ENCODE measurements around the gene SERPINA12. TPM values are rescaled to one million over a fixed set of nuclear protein-coding genes. Genes with fewer than 3 reads are reported as not detected.

Gene SERPINA12
- total RNA-seq, 2 donors from 2014 or later, result not detected

GRCh38 chr14:94462763-94463572 is 46.3 kb downstream of the SERPINA12 start:
- peaks cover 17 to 18% of the 10 kb centered on the region in 2 donors for H3K9me3 Mint-ChIP-seq
- H3K27ac Mint-ChIP-seq, result no peak overlapping the region
- peaks cover 7 to 11% of the 10 kb centered on the region in 2 donors for H3K36me3 Mint-ChIP-seq
- no peak for ATAC-seq
- no peak for DNase-seq (ENCODE audit: low spot score in 2 of 2)

GRCh38 chr14:94462219-94462551 is 47.1 kb downstream of the SERPINA12 start:
- peaks cover 12 to 18% of the 10 kb centered on the region in 2 donors for H3K9me3 Mint-ChIP-seq
- DNase-seq (ENCODE audit: low spot score in 2 of 2), result no peak
- peaks cover 7 to 11% of the 10 kb centered on the region in 2 donors for H3K36me3 Mint-ChIP-seq
- no peak overlapping the region for H3K27ac Mint-ChIP-seq
- ATAC-seq, result no peak

DNA sequence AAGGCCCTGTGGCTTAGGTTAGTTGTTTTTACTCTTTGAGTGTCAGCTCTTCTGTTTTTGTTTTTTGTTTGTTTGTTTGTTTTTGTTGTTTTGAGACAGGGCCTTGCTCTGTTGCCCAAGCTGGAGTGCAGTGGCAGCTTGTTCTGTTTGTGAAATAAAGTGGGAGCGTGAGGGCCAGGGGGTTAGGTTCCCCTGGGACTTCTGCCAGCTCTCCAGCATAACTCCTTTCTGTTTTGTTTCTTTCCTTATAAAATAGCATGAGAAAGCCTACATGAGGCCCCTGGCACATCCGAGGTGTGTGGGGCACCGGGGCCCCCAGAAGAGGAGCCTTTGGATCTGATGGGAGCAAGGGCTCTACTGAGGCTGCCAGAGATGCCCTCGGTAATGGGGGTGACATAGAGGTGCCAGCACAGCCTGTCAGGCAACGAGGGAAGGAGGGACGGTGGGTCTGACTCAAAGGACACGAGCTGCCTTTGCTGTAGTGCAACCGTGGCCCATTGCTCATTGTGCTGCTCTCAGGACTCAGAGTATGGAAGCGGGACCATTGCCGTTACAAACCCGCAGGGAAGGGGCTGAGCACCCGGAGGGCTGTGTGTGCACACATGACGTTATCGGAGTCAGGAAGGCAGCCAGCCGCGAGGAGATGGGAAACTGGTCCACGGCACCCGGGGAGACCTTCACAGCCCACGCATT is 47.6 kb downstream of the SERPINA12 start:
- Mint-ChIP-seq H3K36me3 (peaks cover 7 to 11% of the 10 kb centered on the region in 2 donors), H3K27ac (peak overlapping the region in 1 of 2 donors; percentile 79), H3K9me3 (peaks cover 12 to 18% of the 10 kb centered on the region in 2 donors)
- no peak for ATAC-seq
- DNase-seq (ENCODE audit: low spot score in 2 of 2), result no peak

GRCh38 chr14:94460631-94461416 is 48.4 kb downstream of the SERPINA12 start:
- H3K9me3 Mint-ChIP-seq, result peaks cover 6 to 10% of the 10 kb centered on the region in 2 donors
- peak in 1 of 2 donors; percentile 56 for ATAC-seq
- no peak overlapping the region for H3K27ac Mint-ChIP-seq
- no peak for DNase-seq (ENCODE audit: low spot score in 2 of 2)
- H3K36me3 Mint-ChIP-seq, result peaks cover 2 to 4% of the 10 kb centered on the region in 2 donors

- peaks cover 8 to 9% of the 10 kb centered on the region in 2 donors for H3K9me3 Mint-ChIP-seq
- DNase-seq (ENCODE audit: low spot score in 2 of 2), result no peak
- ATAC-seq, result no peak
- no peak overlapping the region for H3K27ac Mint-ChIP-seq
- peaks cover 0 to 6% of the 10 kb centered on the region in 2 donors for H3K36me3 Mint-ChIP-seq
Measured at GRCh38 chr14:94458558-94459205, 50.6 kb downstream of the SERPINA12 start.

GRCh38 chr14:94458096-94458495 is 51.2 kb downstream of the SERPINA12 start:
- peaks cover 8 to 9% of the 10 kb centered on the region in 2 donors for H3K9me3 Mint-ChIP-seq
- no peak overlapping the region for H3K27ac Mint-ChIP-seq
- ATAC-seq (no peak), DNase-seq (ENCODE audit: low spot score in 2 of 2) (no peak)
- peaks cover 0 to 6% of the 10 kb centered on the region in 2 donors for H3K36me3 Mint-ChIP-seq

DNA sequence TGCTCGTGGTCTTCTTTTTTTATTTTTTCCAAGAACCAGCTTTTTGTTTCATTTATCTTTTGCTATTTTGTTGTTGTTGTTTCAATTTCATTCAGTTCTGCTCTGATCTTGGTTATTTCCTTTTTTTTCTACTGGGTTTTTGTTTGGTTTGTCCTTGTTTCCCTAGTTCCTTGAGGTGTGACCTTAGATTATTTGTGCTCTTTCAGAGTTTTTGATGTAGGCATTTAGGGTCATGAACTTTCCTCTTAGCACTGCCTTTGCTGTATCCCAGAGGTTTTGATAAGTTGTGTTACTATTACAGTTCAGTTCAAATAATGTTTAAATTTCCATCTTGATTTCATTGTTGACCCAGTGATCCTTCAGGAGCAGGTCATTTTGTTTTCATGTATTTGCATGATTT is 53.3 kb downstream of the SERPINA12 start:
- Mint-ChIP-seq H3K9me3 (peaks cover 0 to 4% of the 10 kb centered on the region in 2 donors), H3K27ac (no peak overlapping the region), H3K36me3 (peaks cover 0 to 6% of the 10 kb centered on the region in 2 donors)
- ATAC-seq (no peak), DNase-seq (ENCODE audit: low spot score in 2 of 2) (no peak)

GRCh38 chr14:94451826-94452225 is 57.4 kb downstream of the SERPINA12 start:
- peaks cover 0 to 6% of the 10 kb centered on the region in 2 donors for H3K36me3 Mint-ChIP-seq
- DNase-seq (ENCODE audit: low spot score in 2 of 2), result no peak
- no peak for ATAC-seq
- H3K27ac Mint-ChIP-seq, result no peak overlapping the region
- peaks cover 0 to 4% of the 10 kb centered on the region in 2 donors for H3K9me3 Mint-ChIP-seq

- H3K36me3 Mint-ChIP-seq, result peaks cover 0 to 6% of the 10 kb centered on the region in 2 donors
- no peak for DNase-seq (ENCODE audit: low spot score in 2 of 2)
- H3K9me3 Mint-ChIP-seq, result peaks cover 0 to 4% of the 10 kb centered on the region in 2 donors
Measured at GRCh38 chr14:94451091-94451771, 58.0 kb downstream of the SERPINA12 start.

DNA sequence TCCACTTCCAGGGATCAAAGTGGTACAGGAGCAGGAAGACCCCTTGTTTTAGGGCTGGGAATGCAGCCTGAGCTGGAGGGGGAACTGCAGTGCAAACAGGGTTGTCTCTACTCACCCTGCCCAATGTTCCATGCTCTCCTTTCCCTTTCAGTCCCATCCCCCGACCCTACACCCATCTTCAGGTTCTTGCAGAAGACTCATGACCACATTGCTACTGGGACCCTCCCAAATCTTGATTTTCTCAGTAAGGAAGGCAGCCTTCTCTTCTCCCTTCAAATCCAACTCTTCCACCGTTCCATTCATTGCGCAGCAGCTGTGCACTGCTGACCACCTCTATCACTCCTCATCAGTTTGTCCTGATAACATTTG is 58.6 kb downstream of the SERPINA12 start:
- Mint-ChIP-seq H3K36me3 (peaks cover 0 to 1% of the 10 kb centered on the region in 2 donors), H3K9me3 (peaks cover 0 to 4% of the 10 kb centered on the region in 2 donors), H3K27ac (no peak overlapping the region)
- ATAC-seq, result no peak
- DNase-seq (ENCODE audit: low spot score in 2 of 2), result no peak

More at GRCh38 chr14:94451091-94451771, 58.0 kb downstream of the SERPINA12 start:
- no peak for ATAC-seq
- no peak overlapping the region for H3K27ac Mint-ChIP-seq

- no peak for DNase-seq (ENCODE audit: low spot score in 2 of 2)
- no peaks in the 10 kb centered on the region for H3K36me3 Mint-ChIP-seq
- peaks cover 0 to 4% of the 10 kb centered on the region in 2 donors for H3K9me3 Mint-ChIP-seq
- no peak for ATAC-seq
- H3K27ac Mint-ChIP-seq, result no peak overlapping the region
Measured at GRCh38 chr14:94449930-94450329, 59.3 kb downstream of the SERPINA12 start.

- no peaks in the 10 kb centered on the region for H3K36me3 Mint-ChIP-seq
- H3K9me3 Mint-ChIP-seq, result no peaks in the 10 kb centered on the region
- ATAC-seq, result no peak
Measured at GRCh38 chr14:94448071-94448808, 61.0 kb downstream of the SERPINA12 start.

GRCh38 chr14:94447206-94447605 is 62.1 kb downstream of the SERPINA12 start:
- no peak overlapping the region for H3K27ac Mint-ChIP-seq
- ATAC-seq (no peak), DNase-seq (ENCODE audit: low spot score in 2 of 2) (no peak)
- no peaks in the 10 kb centered on the region for H3K36me3 Mint-ChIP-seq
- H3K9me3 Mint-ChIP-seq, result no peaks in the 10 kb centered on the region

More at GRCh38 chr14:94448071-94448808, 61.0 kb downstream of the SERPINA12 start:
- H3K27ac Mint-ChIP-seq, result no peak overlapping the region
- no peak for DNase-seq (ENCODE audit: low spot score in 2 of 2)

- no peaks in the 10 kb centered on the region for H3K36me3 Mint-ChIP-seq
- DNase-seq (ENCODE audit: low spot score in 2 of 2) (no peak), ATAC-seq (no peak)
- no peak overlapping the region for H3K27ac Mint-ChIP-seq
- peaks cover 0 to 8% of the 10 kb centered on the region in 2 donors for H3K9me3 Mint-ChIP-seq
Measured at GRCh38 chr14:94446126-94446525, 63.1 kb downstream of the SERPINA12 start.

DNA sequence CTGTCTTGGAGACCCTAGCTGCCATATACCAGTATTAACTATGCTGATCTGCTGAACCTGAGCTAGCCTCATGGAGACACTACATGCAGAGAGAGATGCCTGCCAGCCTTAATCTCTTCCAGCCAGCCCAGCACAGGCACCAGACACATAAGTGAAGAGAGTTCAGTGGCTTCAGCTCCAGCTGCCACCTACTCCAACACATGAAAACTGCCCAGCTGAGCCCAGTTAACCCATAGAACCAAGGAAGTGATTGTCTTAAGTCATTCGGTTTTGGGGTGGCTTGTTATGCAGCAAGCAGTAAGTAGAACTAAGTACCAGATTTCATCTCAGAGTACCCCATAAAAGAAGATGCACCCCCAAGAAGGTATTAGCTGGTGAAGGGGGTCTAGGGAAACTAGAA is 64.3 kb downstream of the SERPINA12 start:
- Mint-ChIP-seq H3K9me3 (peaks cover 0 to 8% of the 10 kb centered on the region in 2 donors), H3K36me3 (no peaks in the 10 kb centered on the region), H3K27ac (no peak overlapping the region)
- ATAC-seq (no peak), DNase-seq (ENCODE audit: low spot score in 2 of 2) (no peak)
